HUES64 (cell line): ENCODE measurements around the gene KHDRBS2.

Experiments used
- H3K27ac ChIP-seq: 2 replicates; pipeline ENCODE4 v1.7.0; 2013; ENCODE audit warnings: low read depth, low read length, inconsistent platforms
- H3K27me3 ChIP-seq: 2 replicates; pipeline ENCODE4 v1.6.1; 2013; ENCODE audit warnings: mild to moderate bottlenecking, low read length; ENCODE audit not compliant: insufficient read depth
- H3K36me3 ChIP-seq: 2 replicates; pipeline ENCODE4 v1.6.1; 2013; ENCODE audit warnings: mild to moderate bottlenecking, low read length; ENCODE audit not compliant: insufficient read depth
- H3K4me1 ChIP-seq: 2 replicates; pipeline ENCODE4 v1.6.1; 2013; ENCODE audit warnings: mild to moderate bottlenecking, low read length, moderate library complexity; ENCODE audit not compliant: insufficient read depth
- H3K4me3 ChIP-seq: 2 replicates; pipeline ENCODE4 v1.5.1; 2013; ENCODE audit warnings: mild to moderate bottlenecking, low read length, moderate library complexity
- H3K9ac ChIP-seq: 2 replicates; pipeline ENCODE4 v1.6.1; 2013; ENCODE audit warnings: mild to moderate bottlenecking, low read depth, low read length
- H3K9me3 ChIP-seq: 2 replicates; pipeline ENCODE4 v1.6.1; 2013; ENCODE audit warnings: low read depth, low read length; ENCODE audit not compliant: insufficient read depth
- WGBS: fragments of 150-250, 120-280 bp; methylation state at CpG from one replicate; pipeline ENCODE4 v1.1.7; 2013; ENCODE audit warnings: missing lambda C conversion rate; 5-methylcytosine and 5-hydroxymethylcytosine counted together

The KHDRBS2 gene

DNA sequence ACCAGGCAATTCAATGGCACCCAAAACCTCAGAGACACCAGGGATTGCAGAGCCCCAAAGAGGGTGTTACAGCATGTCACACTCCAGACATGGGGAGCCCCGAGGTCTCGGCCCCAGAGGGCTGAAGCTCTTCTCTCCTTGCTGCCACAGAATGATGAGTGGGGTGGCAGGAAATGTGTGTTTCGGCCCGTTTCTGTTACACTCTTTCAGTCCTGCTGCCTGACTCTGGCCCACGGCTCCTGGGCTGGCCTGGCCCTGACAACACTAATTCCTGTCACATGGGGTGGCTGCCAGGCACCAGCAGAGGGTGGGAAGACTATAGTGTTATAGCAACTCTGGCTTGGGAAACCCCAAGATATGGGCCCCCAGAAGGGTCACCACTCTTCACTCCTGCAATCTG, 183.6 kb downstream of the KHDRBS2 start:
- Histone ChIP-seq H3K4me3 (no peak overlapping the region), H3K27me3 (no peaks in the 10 kb centered on the region), H3K36me3 (no peaks in the 10 kb centered on the region), H3K9ac (no peak overlapping the region), H3K9me3 (0 out of 2 replicates have a peak, but pooled peaks cover 5% of the 10 kb centered on the region), H3K4me1 (no peaks in the 10 kb centered on the region), H3K27ac (no peak overlapping the region)
- 98% methylated on average over 5 of the region's 5 CpGs for WGBS

DNA sequence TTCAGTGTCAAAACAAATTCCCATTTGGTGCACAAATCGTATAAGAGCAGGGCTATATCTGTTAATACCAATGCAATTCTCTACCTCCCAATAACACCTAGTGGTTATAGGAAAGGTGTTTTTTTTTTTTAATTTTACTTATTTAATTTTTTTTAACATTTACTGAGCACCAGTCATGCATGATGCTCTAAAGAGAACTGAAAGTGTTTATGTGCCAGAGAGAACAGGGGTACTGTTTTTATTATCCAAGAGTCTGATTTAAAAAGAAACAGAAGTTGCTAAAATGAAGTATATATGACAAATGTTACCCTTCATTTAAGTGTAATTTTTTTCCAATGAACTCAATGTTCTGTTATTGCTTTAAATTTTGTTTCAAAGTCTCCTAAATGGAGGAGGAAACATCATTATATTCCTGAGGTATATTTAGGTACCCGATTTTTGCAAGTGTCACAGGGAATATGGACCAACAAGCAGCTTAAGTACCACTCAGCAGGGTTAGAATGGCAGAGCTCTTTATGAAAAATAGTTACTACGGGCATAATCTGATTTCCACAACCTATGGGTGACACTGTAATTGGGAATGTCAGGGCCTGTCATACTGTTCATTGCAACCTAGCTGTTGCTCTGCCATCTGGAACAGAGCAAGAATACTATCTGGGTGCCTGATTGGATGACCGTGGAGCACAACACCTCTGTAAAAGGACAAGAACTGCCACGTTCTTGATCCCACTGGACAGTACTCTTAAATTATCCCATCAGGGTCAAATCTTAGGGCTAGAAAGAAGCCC, 195.4 kb downstream of the KHDRBS2 start:
- H3K27me3 ChIP-seq: no peaks in the 10 kb centered on the region
- H3K9me3 ChIP-seq: no peaks in the 10 kb centered on the region
- WGBS: 94% methylated on average over 4 of the region's 5 CpGs
- H3K4me1 ChIP-seq: no peaks in the 10 kb centered on the region
- H3K4me3 ChIP-seq: no peak overlapping the region
- no peaks in the 10 kb centered on the region for H3K36me3 ChIP-seq
- H3K27ac ChIP-seq: no peak overlapping the region
- no peak overlapping the region for H3K9ac ChIP-seq

DNA sequence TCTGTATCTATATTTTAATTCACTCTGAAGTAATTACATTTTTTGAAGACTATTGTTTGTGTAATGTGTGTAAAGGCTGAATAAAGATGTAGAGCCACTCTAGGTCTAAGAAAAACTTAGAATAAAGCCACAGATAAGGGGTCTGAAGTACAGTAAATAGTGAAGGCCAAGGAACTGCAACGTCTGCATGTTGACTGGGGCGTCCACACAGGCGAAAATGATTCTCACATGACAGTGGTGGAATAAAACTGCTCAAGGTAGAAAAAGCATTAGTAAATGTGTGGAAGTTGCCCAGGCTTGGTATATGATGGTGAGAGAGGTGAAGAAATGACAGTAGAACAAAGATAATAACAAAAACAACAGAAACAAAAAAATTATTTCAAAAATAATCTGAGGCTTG, 196.2 kb downstream of the KHDRBS2 start:
- Histone ChIP-seq H3K27me3 (no peaks in the 10 kb centered on the region), H3K4me1 (no peaks in the 10 kb centered on the region), H3K4me3 (no peak overlapping the region), H3K9ac (no peak overlapping the region), H3K36me3 (no peaks in the 10 kb centered on the region), H3K9me3 (no peaks in the 10 kb centered on the region), H3K27ac (no peak overlapping the region)
- WGBS: 91% methylated on average over 3 of the region's 3 CpGs

DNA sequence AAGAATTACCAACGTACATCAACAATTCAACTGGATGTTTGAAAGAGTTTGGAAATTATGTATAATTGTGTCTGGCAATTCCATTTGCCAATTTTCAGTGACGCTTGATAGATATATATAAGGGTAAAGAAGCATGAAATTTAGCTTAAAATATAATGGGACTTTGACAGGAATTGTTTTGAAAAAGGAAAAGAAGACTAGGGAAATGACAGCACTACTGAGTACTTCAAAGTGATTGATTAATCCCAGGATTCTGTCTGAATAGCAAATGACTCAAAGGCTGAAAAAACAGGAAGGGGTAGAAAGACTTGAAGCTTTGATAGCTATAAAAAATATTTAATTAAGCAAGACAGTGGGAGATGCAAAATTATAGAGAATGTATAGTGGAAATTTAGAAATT, 200.0 kb downstream of the KHDRBS2 start:
- Histone ChIP-seq H3K27me3 (no peaks in the 10 kb centered on the region), H3K4me1 (no peaks in the 10 kb centered on the region), H3K27ac (no peak overlapping the region), H3K9me3 (no peaks in the 10 kb centered on the region), H3K36me3 (no peaks in the 10 kb centered on the region), H3K4me3 (no peak overlapping the region), H3K9ac (no peak overlapping the region)
- WGBS: 48% methylated on average over 1 of the region's 2 CpGs

DNA sequence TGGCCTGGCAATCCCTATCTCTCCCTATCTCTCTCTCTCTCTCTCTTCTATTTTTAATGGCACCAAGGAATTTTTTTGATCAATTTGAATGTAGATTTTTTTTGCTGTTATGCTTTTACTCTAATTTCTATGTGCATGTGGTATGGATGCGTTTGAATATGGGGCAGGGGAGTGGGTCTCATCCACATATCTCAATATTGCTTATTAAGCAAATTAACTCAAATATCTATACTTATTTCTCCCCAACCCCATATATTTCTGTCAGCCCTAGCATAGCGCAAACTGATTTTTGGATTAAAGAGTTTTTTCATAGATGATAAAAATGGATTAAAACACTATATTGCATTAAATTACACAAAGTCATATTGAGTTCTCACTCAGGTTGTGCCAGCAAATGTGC, 210.2 kb downstream of the KHDRBS2 start:
- Histone ChIP-seq H3K4me1 (no peaks in the 10 kb centered on the region), H3K27ac (no peak overlapping the region), H3K9ac (no peak overlapping the region), H3K4me3 (no peak overlapping the region), H3K27me3 (no peaks in the 10 kb centered on the region), H3K9me3 (no peaks in the 10 kb centered on the region), H3K36me3 (no peaks in the 10 kb centered on the region)
- no CpG with 5 or more reads among the region's 2 CpGs for WGBS

DNA sequence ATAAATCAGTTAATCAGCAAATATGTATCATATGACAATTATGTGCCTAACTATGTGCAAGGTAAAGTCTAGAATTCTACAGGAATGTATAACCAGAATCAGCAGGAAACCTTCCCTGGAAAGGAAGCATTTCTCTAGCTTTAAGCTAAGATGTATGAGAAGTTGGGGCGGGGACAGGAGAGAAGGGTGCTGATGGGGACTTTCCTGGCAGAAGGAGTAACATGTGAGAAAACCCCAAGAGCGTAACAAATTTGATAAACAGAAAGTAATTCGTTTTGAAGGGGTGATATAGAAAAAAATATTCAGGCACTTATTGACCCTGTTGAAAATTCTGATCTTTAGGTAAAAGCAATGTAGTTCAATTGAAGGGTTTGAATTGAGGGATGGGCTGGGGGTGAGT, 226.1 kb downstream of the KHDRBS2 start:
- no peaks in the 10 kb centered on the region for H3K9me3 ChIP-seq
- WGBS: 95% methylated on average over 3 of the region's 3 CpGs
- no peak overlapping the region for H3K27ac ChIP-seq
- H3K36me3 ChIP-seq: no peaks in the 10 kb centered on the region
- no peaks in the 10 kb centered on the region for H3K4me1 ChIP-seq
- no peak overlapping the region for H3K9ac ChIP-seq
- H3K4me3 ChIP-seq: no peak overlapping the region
- H3K27me3 ChIP-seq: no peaks in the 10 kb centered on the region

DNA sequence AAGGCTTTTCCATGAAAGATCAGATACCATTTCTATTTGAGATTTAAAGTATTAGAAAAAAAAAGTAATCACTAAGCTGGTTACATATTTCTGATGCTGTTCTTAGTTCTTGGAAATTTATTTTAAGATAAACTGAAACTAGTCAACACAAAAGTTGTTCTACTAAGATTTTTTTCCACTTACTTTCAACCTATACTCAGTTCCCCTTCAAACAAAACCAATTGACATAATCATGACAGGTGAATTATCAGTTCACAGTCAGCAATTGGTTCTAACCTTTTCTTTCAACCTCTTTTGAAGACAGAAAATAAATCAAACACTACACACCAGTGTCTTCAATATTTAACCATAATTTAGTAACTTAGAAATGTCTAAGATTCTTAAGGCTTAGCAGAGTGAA, 228.7 kb downstream of the KHDRBS2 start:
- Histone ChIP-seq H3K4me1 (no peaks in the 10 kb centered on the region), H3K9ac (no peak overlapping the region), H3K27ac (no peak overlapping the region), H3K9me3 (no peaks in the 10 kb centered on the region), H3K4me3 (no peak overlapping the region), H3K36me3 (no peaks in the 10 kb centered on the region), H3K27me3 (no peaks in the 10 kb centered on the region)

DNA sequence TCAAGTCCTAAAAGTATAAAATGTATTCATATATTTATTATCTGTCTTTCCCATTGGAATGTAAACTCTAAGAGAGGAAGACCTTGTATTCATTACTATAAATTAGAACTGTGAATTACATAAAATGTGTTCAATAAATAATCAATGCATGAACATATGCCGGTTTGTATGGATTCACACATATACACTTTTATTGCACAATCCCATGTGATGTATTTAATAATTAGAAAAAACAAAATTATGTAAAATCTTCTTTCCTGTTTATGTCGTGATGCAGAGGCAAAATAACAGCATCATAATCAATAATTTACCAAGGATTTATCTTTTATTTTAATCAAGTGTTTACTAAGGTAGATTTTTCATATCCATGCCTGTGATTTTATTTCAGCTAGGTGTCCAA, 240.5 kb downstream of the KHDRBS2 start:
- H3K9me3 ChIP-seq: no peaks in the 10 kb centered on the region
- no peak overlapping the region for H3K9ac ChIP-seq
- WGBS: no CpG with 5 or more reads among the region's 2 CpGs
- no peaks in the 10 kb centered on the region for H3K4me1 ChIP-seq
- H3K27ac ChIP-seq: no peak overlapping the region
- H3K4me3 ChIP-seq: no peak overlapping the region
- no peaks in the 10 kb centered on the region for H3K36me3 ChIP-seq
- H3K27me3 ChIP-seq: no peaks in the 10 kb centered on the region

DNA sequence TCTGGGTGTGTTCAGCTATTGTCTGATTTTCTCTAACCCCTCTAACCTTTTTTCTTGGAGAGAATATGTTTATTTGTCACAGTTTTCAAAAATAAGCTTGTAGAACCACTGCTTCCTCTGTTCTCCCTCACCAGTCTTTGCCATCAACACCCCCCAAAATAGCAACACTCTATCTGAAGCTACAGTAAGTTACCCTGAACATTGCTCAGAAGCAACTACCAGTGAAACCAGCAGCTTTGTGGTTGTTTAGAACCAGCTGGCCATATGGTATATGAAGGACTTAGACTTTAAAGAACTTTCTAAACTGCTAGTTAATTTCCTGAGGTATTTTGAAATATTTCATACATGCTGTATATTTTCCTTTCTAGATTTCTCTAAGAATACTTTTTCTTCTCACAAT, 242.9 kb downstream of the KHDRBS2 start:
- no peaks in the 10 kb centered on the region for H3K36me3 ChIP-seq

DNA sequence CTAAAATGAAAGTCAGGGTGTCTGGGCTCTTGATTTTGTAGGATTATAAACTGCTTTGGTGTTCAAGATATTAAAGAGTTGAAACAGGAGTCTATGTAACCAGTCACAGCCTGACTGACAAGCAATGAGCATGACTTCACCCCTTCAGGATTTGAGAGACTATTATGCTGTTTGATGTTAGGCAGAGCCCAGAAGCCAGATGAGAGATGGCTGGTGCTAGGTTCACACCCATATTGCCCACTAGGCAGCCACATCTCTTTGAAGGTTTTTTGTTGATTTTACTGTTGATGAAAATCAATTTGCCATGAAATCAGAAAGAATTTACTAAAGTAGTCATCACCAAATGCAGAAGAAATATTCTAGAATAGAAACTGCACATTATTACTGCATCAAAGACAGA, 243.6 kb downstream of the KHDRBS2 start:
- H3K9me3 ChIP-seq: no peaks in the 10 kb centered on the region

More for the DNA sequence above, 242.9 kb downstream of the KHDRBS2 start:
- Histone ChIP-seq H3K9me3 (no peaks in the 10 kb centered on the region), H3K4me3 (no peak overlapping the region), H3K27me3 (no peaks in the 10 kb centered on the region), H3K4me1 (peaks cover 15% of the 10 kb centered on the region), H3K9ac (no peak overlapping the region), H3K27ac (no peak overlapping the region)

DNA sequence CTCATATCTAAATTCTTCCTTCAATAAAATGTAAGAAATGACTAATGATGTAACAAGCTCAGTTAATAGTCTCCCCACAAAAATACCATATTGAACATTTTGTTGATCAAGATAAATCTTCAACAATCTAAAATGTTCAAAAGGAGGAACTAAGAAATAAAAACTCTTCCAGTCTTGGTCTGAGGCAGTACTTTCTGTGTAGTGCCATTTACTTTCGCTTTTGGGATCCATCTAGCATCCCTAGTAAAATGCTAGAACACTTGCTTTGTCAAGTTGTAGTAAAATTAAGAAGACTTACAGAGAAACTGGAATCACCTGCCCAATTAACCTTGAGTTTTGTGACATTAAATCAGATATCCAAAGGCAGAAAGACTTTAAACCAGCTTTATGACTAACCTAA, 246.4 kb downstream of the KHDRBS2 start:
- H3K27me3 ChIP-seq: no peaks in the 10 kb centered on the region
- WGBS: 100% methylated on average over 1 of the region's 1 CpG
- H3K27ac ChIP-seq: no peak overlapping the region; the same call in 1 of the 2 replicates
- H3K9me3 ChIP-seq: no peaks in the 10 kb centered on the region
- no peak overlapping the region for H3K4me3 ChIP-seq
- no peaks in the 10 kb centered on the region for H3K36me3 ChIP-seq
- H3K4me1 ChIP-seq: peaks cover 37% of the 10 kb centered on the region
- no peak overlapping the region for H3K9ac ChIP-seq

More for the DNA sequence above, 243.6 kb downstream of the KHDRBS2 start:
- no peak overlapping the region for H3K4me3 ChIP-seq
- H3K27ac ChIP-seq: no peak overlapping the region
- H3K36me3 ChIP-seq: no peaks in the 10 kb centered on the region
- H3K9ac ChIP-seq: no peak overlapping the region
- peaks cover 22% of the 10 kb centered on the region for H3K4me1 ChIP-seq
- no peaks in the 10 kb centered on the region for H3K27me3 ChIP-seq

DNA sequence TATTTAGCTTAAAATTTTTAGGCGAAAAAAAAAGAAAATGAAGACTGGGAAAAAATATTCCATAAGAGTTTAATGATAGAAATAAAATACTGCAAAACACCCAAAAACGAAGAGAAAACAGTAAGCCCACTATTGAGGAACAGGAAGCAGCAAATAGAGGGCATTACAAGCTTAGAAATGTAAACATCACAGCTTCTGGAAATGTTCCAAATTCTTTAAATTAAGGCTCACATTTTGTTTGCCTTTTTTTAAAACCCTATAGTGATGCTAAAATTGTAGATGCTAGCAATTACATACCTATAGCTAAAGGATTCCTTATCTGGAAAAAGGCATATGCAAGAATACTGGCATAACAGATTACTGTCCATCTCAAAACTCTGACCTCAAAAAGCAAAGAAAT, 248.6 kb downstream of the KHDRBS2 start:
- Histone ChIP-seq H3K4me3 (0 out of 2 replicates have a peak overlapping the region, but pooled peaks have one; percentile 12), H3K27ac (peak overlapping the region; percentile 88), H3K36me3 (no peaks in the 10 kb centered on the region), H3K9ac (peak overlapping the region; percentile 46; the same call in 1 of the 2 replicates), H3K27me3 (no peaks in the 10 kb centered on the region), H3K4me1 (peaks cover 37% of the 10 kb centered on the region), H3K9me3 (peaks cover 6% of the 10 kb centered on the region; the same call in 1 of the 2 replicates)
- WGBS: 25% methylated on average over 1 of the region's 2 CpGs
